Measurements from ENCODE around the gene CLK4. TPM values are rescaled to one million over a fixed set of nuclear protein-coding genes. Genes with fewer than 3 reads are reported as not detected.
A peak's percentile ranks its signal among the peaks of the same experiment; 100 is the strongest.
"Not testable (repeated sequence)": the region's sequence is repeated elsewhere in the genome, so short reads cannot be mapped to it uniquely, and the experiment has no call there.

The CLK4 gene
- total and polyA plus RNA-seq, 10 donors = 30.2 to 95.9 (median 53.5) TPM

DNA sequence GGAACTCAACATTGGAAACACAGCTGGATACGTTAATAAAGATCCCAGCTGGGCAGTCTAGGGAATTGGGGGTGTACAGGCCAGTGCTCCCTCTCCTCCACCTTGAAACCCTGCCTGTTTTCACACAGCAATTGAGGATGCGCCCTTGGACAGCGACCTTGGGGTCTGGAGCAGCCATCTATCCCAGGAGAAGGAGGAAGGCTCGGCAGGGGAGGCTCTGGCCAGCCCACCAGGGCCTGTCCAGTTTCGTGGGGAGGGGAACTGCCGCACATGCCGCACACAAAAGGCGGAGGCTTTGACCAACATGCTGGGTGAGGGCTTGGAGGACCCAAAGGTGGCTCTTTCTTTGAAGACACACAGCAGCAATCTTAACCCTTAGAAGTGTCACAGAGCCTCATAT is 38.1 kb downstream of the CLK4 start:
- no peak for DNase-seq
- peaks cover 0 to 58% (median 29%) of the 10 kb centered on the region in 7 donors for H3K27me3 ChIP-seq (replicated peaks in 1 of 7)
- intact Hi-C loops (cut with DNase I; ENCODE audit: low total_unique reads) = loop anchor here (10.0 kb wide), 1 partner anchor 314 kb away; no protein-coding TSS in a partner anchor
- WGBS, 5 donors = 67 to 80% (median 75%) methylated on average over 6 to 8 of the region's 8 CpGs
- TF ChIP-seq, protein P1, sequence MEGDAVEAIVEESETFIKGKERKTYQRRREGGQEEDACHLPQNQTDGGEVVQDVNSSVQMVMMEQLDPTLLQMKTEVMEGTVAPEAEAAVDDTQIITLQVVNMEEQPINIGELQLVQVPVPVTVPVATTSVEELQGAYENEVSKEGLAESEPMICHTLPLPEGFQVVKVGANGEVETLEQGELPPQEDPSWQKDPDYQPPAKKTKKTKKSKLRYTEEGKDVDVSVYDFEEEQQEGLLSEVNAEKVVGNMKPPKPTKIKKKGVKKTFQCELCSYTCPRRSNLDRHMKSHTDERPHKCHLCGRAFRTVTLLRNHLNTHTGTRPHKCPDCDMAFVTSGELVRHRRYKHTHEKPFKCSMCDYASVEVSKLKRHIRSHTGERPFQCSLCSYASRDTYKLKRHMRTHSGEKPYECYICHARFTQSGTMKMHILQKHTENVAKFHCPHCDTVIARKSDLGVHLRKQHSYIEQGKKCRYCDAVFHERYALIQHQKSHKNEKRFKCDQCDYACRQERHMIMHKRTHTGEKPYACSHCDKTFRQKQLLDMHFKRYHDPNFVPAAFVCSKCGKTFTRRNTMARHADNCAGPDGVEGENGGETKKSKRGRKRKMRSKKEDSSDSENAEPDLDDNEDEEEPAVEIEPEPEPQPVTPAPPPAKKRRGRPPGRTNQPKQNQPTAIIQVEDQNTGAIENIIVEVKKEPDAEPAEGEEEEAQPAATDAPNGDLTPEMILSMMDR (IDR thresholded peaks at IDR 0.05 in 8 of 11, conservative IDR thresholded peaks at IDR 0.05 in 3 of 11) = no peak
- TF ChIP-seq POLR2AphosphoS5 (IDR thresholded peaks at IDR 0.05) (no peak), POLR2A (IDR thresholded peaks at IDR 0.05) (no peak)
- peaks cover 0 to 33% (median 20%) of the 10 kb centered on the region in 6 donors for H3K4me1 ChIP-seq
- peak overlapping the region in 1 of 8 donors; percentile 52 for H3K4me3 ChIP-seq
- H3K9me3 ChIP-seq = no peaks in the 10 kb centered on the region
- no peak overlapping the region for H3K27ac ChIP-seq
- no peaks in the 10 kb centered on the region for H3K36me3 ChIP-seq

DNA sequence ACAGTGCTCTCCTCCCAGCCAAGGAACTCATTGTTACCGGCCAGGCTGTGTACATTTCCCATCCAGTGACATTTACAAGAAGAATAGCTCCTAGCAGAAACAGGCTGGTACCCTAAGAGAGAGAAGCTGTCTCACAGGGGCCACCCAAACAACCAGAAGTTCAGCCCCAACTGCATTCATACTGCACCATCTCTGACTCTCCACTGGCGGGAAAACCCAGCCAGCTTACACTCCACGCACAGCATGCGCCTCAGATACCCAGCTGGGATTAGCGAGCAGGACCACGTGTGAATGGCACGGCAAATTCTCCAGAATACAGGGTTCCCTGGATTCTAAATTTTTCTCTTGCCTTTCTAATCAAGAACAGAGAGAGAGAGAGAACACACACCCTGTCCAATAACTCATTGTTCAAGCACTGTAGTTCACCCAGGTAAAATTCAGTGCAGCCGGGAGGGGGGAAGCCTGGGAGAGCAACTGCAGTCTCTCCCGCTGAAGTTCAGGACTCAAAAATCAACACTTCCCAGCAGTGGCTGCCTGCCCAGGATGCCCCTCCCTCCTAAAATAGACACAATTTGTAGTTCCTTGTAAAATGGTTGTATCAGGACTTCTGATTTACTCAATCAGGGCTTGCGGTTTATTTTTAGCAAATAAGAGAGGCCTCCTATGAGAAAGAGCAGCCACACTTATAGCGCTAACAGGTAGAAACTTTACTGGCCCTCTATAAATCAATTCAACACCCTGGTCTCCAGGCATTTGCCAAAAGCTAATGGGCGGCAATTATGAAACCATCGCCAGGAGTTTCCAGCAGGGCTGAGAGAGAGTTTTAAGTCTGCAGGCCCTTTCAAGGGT is 38.9 kb downstream of the CLK4 start:
- no peak overlapping the region for H3K27ac ChIP-seq
- 74 to 80% (median 77%) methylated on average over 13 of the region's 13 CpGs for WGBS, 5 donors
- H3K36me3 ChIP-seq = no peaks in the 10 kb centered on the region
- intact Hi-C loops (cut with DNase I; ENCODE audit: low total_unique reads) = loop anchor here (10.0 kb wide), 1 partner anchor 313 kb away; no protein-coding TSS in a partner anchor
- peaks cover 0 to 33% (median 20%) of the 10 kb centered on the region in 6 donors for H3K4me1 ChIP-seq
- no peak overlapping the region for H3K4me3 ChIP-seq
- no peak for DNase-seq
- H3K9me3 ChIP-seq = no peaks in the 10 kb centered on the region
- TF ChIP-seq, protein P1 (IDR thresholded peaks at IDR 0.05 in 8 of 11, conservative IDR thresholded peaks at IDR 0.05 in 3 of 11) = no peak
- TF ChIP-seq POLR2A (IDR thresholded peaks at IDR 0.05) (no peak), POLR2AphosphoS5 (IDR thresholded peaks at IDR 0.05) (no peak)
- peaks cover 0 to 58% (median 29%) of the 10 kb centered on the region in 7 donors for H3K27me3 ChIP-seq (replicated peaks in 1 of 7)

DNA sequence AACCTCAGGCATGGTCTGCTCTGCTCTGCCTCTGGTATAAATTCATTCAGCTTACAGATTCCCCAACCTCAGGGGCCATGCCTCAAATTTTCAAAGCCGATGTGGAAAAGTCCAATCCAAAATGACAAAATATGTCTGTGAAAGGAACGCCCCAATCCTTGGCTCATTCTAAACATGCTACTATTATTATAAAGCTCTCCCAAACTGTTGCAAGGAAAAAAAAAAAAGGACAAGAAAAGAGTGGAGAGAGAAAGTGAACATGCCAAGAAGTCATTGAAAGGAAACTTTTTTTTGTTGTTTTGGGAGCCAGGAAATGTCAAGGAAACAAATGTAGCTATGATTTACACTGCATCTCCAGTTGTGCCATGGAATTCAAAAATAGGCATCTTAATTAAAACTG is 40.5 kb downstream of the CLK4 start:
- peaks cover 0 to 55% (median 29%) of the 10 kb centered on the region in 7 donors for H3K27me3 ChIP-seq (replicated peaks in 1 of 7)
- no peaks in the 10 kb centered on the region for H3K9me3 ChIP-seq
- WGBS, 5 donors = 60 to 82% (median 79%) methylated on average over 2 of the region's 2 CpGs
- DNase-seq = no peak
- no peaks in the 10 kb centered on the region for H3K36me3 ChIP-seq
- no peak overlapping the region for H3K4me3 ChIP-seq
- TF ChIP-seq POLR2AphosphoS5 (IDR thresholded peaks at IDR 0.05) (no peak), POLR2A (IDR thresholded peaks at IDR 0.05) (no peak)
- TF ChIP-seq, protein P1 (IDR thresholded peaks at IDR 0.05 in 8 of 11, conservative IDR thresholded peaks at IDR 0.05 in 3 of 11) = no peak
- peaks cover 0 to 33% (median 20%) of the 10 kb centered on the region in 6 donors for H3K4me1 ChIP-seq
- H3K27ac ChIP-seq = no peak overlapping the region
- intact Hi-C loops (cut with DNase I; ENCODE audit: low total_unique reads) = loop anchor here (10.0 kb wide), 1 partner anchor 312 kb away; no protein-coding TSS in a partner anchor

DNA sequence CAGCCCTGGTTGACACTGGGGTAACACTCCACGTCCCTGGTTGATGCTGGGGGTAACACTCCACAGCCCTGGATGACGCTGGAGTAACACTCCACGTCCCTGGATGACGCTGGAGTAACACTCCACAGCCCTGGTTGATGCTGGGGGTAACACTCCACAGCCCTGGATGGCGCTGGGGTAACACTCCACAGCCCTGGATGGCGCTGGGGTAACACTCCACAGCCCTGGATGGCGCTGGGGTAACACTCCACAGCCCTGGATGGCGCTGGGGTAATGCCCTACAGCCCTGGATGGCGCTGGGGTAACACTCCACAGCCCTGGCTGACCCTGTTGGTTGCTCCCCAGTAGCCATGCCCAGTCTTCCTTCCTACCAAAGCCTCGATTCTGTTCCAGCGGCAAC is 41.4 kb downstream of the CLK4 start:
- not testable (repeated sequence) for H3K4me3 ChIP-seq, DNase-seq, H3K27ac ChIP-seq, H3K36me3 ChIP-seq, H3K9me3 ChIP-seq
- Histone ChIP-seq H3K4me1 (peaks cover 0 to 25% (median 13%) of the 10 kb centered on the region in 6 donors), H3K27me3 (replicated peaks in 1 of 7) (peaks cover 0 to 45% (median 21%) of the 10 kb centered on the region in 7 donors)
- intact Hi-C loops (cut with DNase I; ENCODE audit: low total_unique reads) = loop anchor here (10.0 kb wide), 1 partner anchor 311 kb away; no protein-coding TSS in a partner anchor
- 75 to 90% (median 85%) methylated on average over 11 of the region's 11 CpGs for WGBS, 5 donors
